K562 (cell line): ENCODE measurements around the gene ZDHHC14. TPM values are rescaled to one million over a fixed set of nuclear protein-coding genes. Genes with fewer than 3 reads are reported as not detected.

ENCODE experiments used
- ATAC-seq: fragments of 200-7000 bp; cut with Tn5 transposase; 3 replicates; pipeline ENCODE4 v1.9.1; 2020; ENCODE audit warnings: moderate library complexity
- BruUV-seq: library from RNA; stranded (reverse); fragments of 400-500 nt; replicated peaks from 2 replicates; lab custom pipeline; 2021; lab: Mats Ljungman, UMichigan
- CTCF ChIA-PET: fragments of 300-600 bp; formaldehyde crosslinking; extraction: SDS; loops from one replicate; lab custom pipeline; 2021; ENCODE audit warnings: low intra/inter-chr PET ratio; lab: Yijun Ruan, JAX
- POLR2A ChIA-PET: fragments of 300-600, 350-650 bp; sonication (Branson Sonifier 250); formaldehyde crosslinking; extraction: SDS; loops from one replicate; lab custom pipeline; 2021; ENCODE audit warnings: antibody characterized with exemption, inconsistent platforms; lab: Yijun Ruan, JAX
- DNase-seq, 4 experiments: peaks; one replicate each; pipeline versions ENCODE4 v3.0.0 to v3.0.0-alpha.2; 2011 to 2018; ENCODE audit warnings: low spot score in 3 of 4, mixed read lengths in 3 of 4; ENCODE audit errors: extremely low read depth in 1 of 4
- FAIRE-seq: peaks from 2 replicates; lab custom pipeline; 2011; peaks lifted over from hg19 to GRCh38; lab: Jason Lieb, UNC
- H2AFZ ChIP-seq: 2 replicates; pipeline ENCODE4 v1.6.0; 2011; ENCODE audit warnings: low read depth, low read length, control low read depth, inconsistent platforms
- H3K27ac ChIP-seq: fragments of 200-600 bp; 3 replicates; pipeline ENCODE4 v1.8.0; 2011; ENCODE audit warnings: low read depth, mild to moderate bottlenecking, control low read depth, inconsistent platforms, low read length, moderate library complexity, mixed read lengths; ENCODE audit errors: extremely low read depth
- H3K27me3 ChIP-seq, 2 experiments: fragments of 300-600 bp in 1 of 2; 2 replicates in 1 of 2; 3 replicates in 1 of 2; pipeline versions ENCODE4 v1.6.0 to v1.8.0; 2011; ENCODE audit warnings: inconsistent platforms in 2 of 2, low read length in 2 of 2, mild to moderate bottlenecking in 1 of 2, mixed read lengths in 1 of 2, moderate library complexity in 1 of 2; ENCODE audit not compliant: control insufficient read depth in 2 of 2, insufficient read depth in 2 of 2
- H3K36me3 ChIP-seq: fragments of 300-600 bp; 3 replicates; pipeline ENCODE4 v1.8.0; 2011; ENCODE audit warnings: mild to moderate bottlenecking, low read length, inconsistent platforms; ENCODE audit not compliant: control insufficient read depth, insufficient read depth
- H3K4me1 ChIP-seq, 2 experiments: fragments of 200-600 bp in 1 of 2; replicated peaks in 1 of 2; 2 replicates in 1 of 2; 3 replicates in 1 of 2; pipeline versions ENCODE4 v1.5.1 to v1.8.0; 2011; ENCODE audit warnings: inconsistent platforms in 2 of 2, low read length in 2 of 2, mild to moderate bottlenecking in 1 of 2, mixed read lengths in 1 of 2, moderate library complexity in 1 of 2; ENCODE audit not compliant: control insufficient read depth in 2 of 2, insufficient read depth in 2 of 2
- H3K4me2 ChIP-seq: 2 replicates; pipeline ENCODE4 v1.6.1; 2011; ENCODE audit warnings: low read length, control low read depth, inconsistent platforms, mixed read lengths; ENCODE audit not compliant: insufficient read depth
- H3K4me3 ChIP-seq: fragments of 200-600 bp; sonication (generic), shearing (Covaris generic); 2 replicates; pipeline ENCODE4 v1.5.1; 2016; ENCODE audit warnings: control low read depth, inconsistent platforms
- H3K79me2 ChIP-seq: fragments of 200-600 bp; 3 replicates; pipeline ENCODE4 v1.8.0; 2011; ENCODE audit warnings: low read length, inconsistent platforms; ENCODE audit not compliant: control insufficient read depth, insufficient read depth
- H3K9ac ChIP-seq, 2 experiments: 2 replicates each; pipeline versions ENCODE4 v1.6.0 to v1.6.1; 2011; ENCODE audit warnings: low read depth in 2 of 2, low read length in 2 of 2, control low read depth in 1 of 2, inconsistent platforms in 1 of 2, mild to moderate bottlenecking in 1 of 2, mixed read lengths in 1 of 2; ENCODE audit not compliant: insufficient read depth in 1 of 2
- H3K9me1 ChIP-seq: one replicate; pipeline ENCODE4 v1.6.0; 2011; ENCODE audit warnings: inconsistent platforms, mild to moderate bottlenecking, low read length, moderate library complexity; ENCODE audit not compliant: control insufficient read depth, insufficient read depth
- H3K9me3 ChIP-seq: replicated peaks from 2 replicates; pipeline ENCODE4 v1.5.1; 2011; ENCODE audit warnings: low read depth, low read length, inconsistent platforms; ENCODE audit not compliant: control insufficient read depth, insufficient read depth
- H4K20me1 ChIP-seq: replicated peaks from 2 replicates; pipeline ENCODE4 v1.6.1; 2011; ENCODE audit warnings: low read length, inconsistent platforms, mixed read lengths; ENCODE audit not compliant: control insufficient read depth, insufficient read depth
- CBFA2T3 ChIP-seq: fragments of 450-650 bp; IDR thresholded peaks from 2 replicates; pipeline ENCODE4 v1.6.1; 2017
- CBX3 ChIP-seq, 2 experiments: IDR thresholded peaks; 1 replicate in 1 of 2; 2 replicates in 1 of 2; pipeline ENCODE4 v1.6.1; 2012; ENCODE audit warnings: inconsistent platforms in 2 of 2, low read length in 2 of 2, borderline replicate concordance in 1 of 2, control low read depth in 1 of 2
- CXXC5 ChIP-seq: fragments of 250-450 bp; sonication (Bioruptor Pico); IDR thresholded peaks from 2 replicates; pipeline ENCODE4 v1.8.0; 2022; ENCODE audit warnings: inconsistent platforms, mild to moderate bottlenecking, moderate library complexity
- EHMT2 ChIP-seq: fragments of 450-650 bp; IDR thresholded peaks from 2 replicates; pipeline ENCODE4 v1.6.1; 2018; ENCODE audit warnings: antibody characterized with exemption
- GATA2 ChIP-seq: sonication (generic); formaldehyde crosslinking; IDR thresholded peaks from 2 replicates; pipeline ENCODE4 v1.4.0; 2020; ENCODE audit warnings: mild to moderate bottlenecking, missing genetic modification reagents
- GTF2F1 ChIP-seq: IDR thresholded peaks from 2 replicates; pipeline ENCODE4 v1.6.1; 2011; ENCODE audit warnings: low read depth, low read length, improper control_type of control experiment
- HDAC1 ChIP-seq, 2 experiments: fragments of 450-650 bp; IDR thresholded peaks; 2 replicates each; pipeline ENCODE4 v1.6.1; 2016 to 2017; ENCODE audit warnings: inconsistent platforms in 1 of 2, mild to moderate bottlenecking in 1 of 2, moderate library complexity in 1 of 2
- HMGN3 ChIP-seq: IDR thresholded peaks from 2 replicates; pipeline ENCODE4 v1.6.1; 2011; ENCODE audit warnings: borderline replicate concordance, low read depth, mild to moderate bottlenecking, mixed read lengths, low read length; ENCODE audit not compliant: insufficient read length; ENCODE audit errors: extremely low read depth
- NFIC ChIP-seq: fragments of 450-650 bp; IDR thresholded peaks from 2 replicates; pipeline ENCODE4 v1.6.1; 2017; ENCODE audit warnings: mild to moderate bottlenecking, inconsistent platforms
- NFYB ChIP-seq: IDR thresholded peaks from 2 replicates; pipeline ENCODE4 v1.6.1; 2011; ENCODE audit warnings: mild to moderate bottlenecking, moderate library complexity; ENCODE audit not compliant: insufficient read length; ENCODE audit errors: extremely low read depth
- PKNOX1 ChIP-seq: fragments of 450-650 bp; IDR thresholded peaks from 2 replicates; pipeline ENCODE4 v1.6.1; 2016
- SMC3 ChIP-seq: conservative IDR thresholded peaks from 2 replicates; pipeline ENCODE4 v1.6.1; 2011; ENCODE audit warnings: low read depth, low read length, improper control_type of control experiment; ENCODE audit not compliant: insufficient read depth
- TCF3 ChIP-seq: sonication (generic); formaldehyde crosslinking; IDR thresholded peaks from 2 replicates; pipeline ENCODE4 v1.4.0; 2020; ENCODE audit warnings: mild to moderate bottlenecking, missing genetic modification reagents
- YY1 ChIP-seq, 3 experiments: IDR thresholded peaks; 2 replicates each; pipeline ENCODE4 v1.6.1; 2011; ENCODE audit warnings: low read length in 2 of 3, mild to moderate bottlenecking in 2 of 3, moderate library complexity in 2 of 3, borderline replicate concordance in 1 of 3, control low read depth in 1 of 3, low read depth in 1 of 3; ENCODE audit not compliant: insufficient read depth in 3 of 3, insufficient replicate concordance in 2 of 3, control insufficient read depth in 1 of 3, insufficient read length in 1 of 3; ENCODE audit errors: extremely low read depth in 1 of 3
- ZNF217 ChIP-seq: sonication (generic); formaldehyde crosslinking; IDR thresholded peaks from 2 replicates; pipeline ENCODE4 v1.8.0; 2022; ENCODE audit warnings: mild to moderate bottlenecking, missing genetic modification reagents
- WGBS: fragments of 100-300 bp; shearing (Covaris generic); methylation state at CpG from one replicate; pipeline ENCODE4 v1.1.6; 2016; ENCODE audit warnings: low coverage, mixed read lengths; ENCODE audit not compliant: insufficient coverage; ENCODE audit errors: missing lambda C conversion rate; 5-methylcytosine and 5-hydroxymethylcytosine counted together
- in situ Hi-C: fragments of 300-500 bp; cut with MboI; formaldehyde crosslinking; loops from 4 replicates; pipeline ENCODE4 v1.15.0; 2018; ENCODE audit warnings: inconsistent platforms, mixed read lengths
- intact Hi-C: fragments of 100-400 bp; cut with micrococcal nuclease; formaldehyde crosslinking; loops from 2 replicates; pipeline ENCODE4 v1.14.2; 2022
- polyA plus RNA-seq, 8 experiments: library from polyadenylated mRNA; depleted of rRNA in 4 of 8; stranded (reverse) in 5 of 8; unstranded in 3 of 8; fragments of >200 nt; fragmentation: Nextera tagmentation in 2 of 8; fragmentation: Illumina TruSeq in 1 of 8; extraction: Ambion mirVana in 2 of 8; extraction: Trizol in 1 of 8; gene quantifications; 2 replicates each; pipeline versions ENCODE4 v1.2.1 to v1.2.3, GENCODE V29; 2011 to 2014; ENCODE audit warnings: inconsistent platforms in 1 of 8, missing spikeins in 1 of 8
- total RNA-seq, 7 experiments: library from RNA; depleted of rRNA in 6 of 7; stranded (reverse); fragments of >200 nt in 6 of 7; fragmentation: Illumina TruSeq in 2 of 7; extraction: Trizol in 2 of 7; gene quantifications; 2 replicates each; pipeline versions ENCODE4 v1.2.1 to v1.2.3, GENCODE V29; 2011 to 2021; ENCODE audit warnings: low replicate concordance in 1 of 7

ZDHHC14 gene
- total and polyA plus RNA-seq, 9 of the 15 experiments (the other 6 are each of a cell fraction or from before 2014, with no cell fraction given), result 0.92 to 23.1 (median 13.8) TPM

GRCh38 chr6:157333956-157334355, 47.0 kb upstream of the ZDHHC14 start:
- ChIA-PET CTCF (interaction anchor here (1.7 kb wide), 1 partner anchor 19 kb away, joined by 8 read pairs; no protein-coding TSS in a partner anchor), POLR2A (interaction anchor here (5.7 kb wide), 1 partner anchor 9 kb away, joined by 68 read pairs; the partner anchor contains the start of gene TMEM242)
- ATAC-seq (no peak), FAIRE-seq (no peak)
- no TSS peak for BruUV-seq
- Histone ChIP-seq H3K9me1 (no peaks in the 10 kb centered on the region), H3K9ac (no peak overlapping the region), H4K20me1 (no peaks in the 10 kb centered on the region), H2AFZ (no peak overlapping the region)
- no peak for TF ChIP-seq SMC3
- no peak for TF ChIP-seq NFYB
- TF ChIP-seq, all 486 proteins: peak for 0
- DNase-seq, result no peak
- Histone ChIP-seq H3K79me2 (no peaks in the 10 kb centered on the region), H3K4me2 (no peak overlapping the region), H3K27ac (no peak overlapping the region), H3K4me1 (peaks cover 0 to 3% of the 10 kb centered on the region in 2 experiments; a peak in 3 of 5 replicates), H3K9me3 (no peaks in the 10 kb centered on the region), H3K27me3 (no peaks in the 10 kb centered on the region), H3K4me3 (no peak overlapping the region), H3K36me3 (no peaks in the 10 kb centered on the region)
- intact Hi-C loops, result no loop called here
- 50% methylated on average over 3 of the region's 3 CpGs for WGBS
- in situ Hi-C loops, result no loop called here

GRCh38 chr6:157335829-157336228, 45.2 kb upstream of the ZDHHC14 start:
- ChIA-PET CTCF (interaction anchor here (1.2 kb wide), 1 partner anchor 21 kb away, joined by 3 read pairs; no protein-coding TSS in a partner anchor), POLR2A (interaction anchor here (0.6 to 5.7 kb wide), 2 partner anchors 11 to 649 kb away, joined by 3 to 68 read pairs; partner anchors contain the start of gene TMEM242)
- peak; percentile 62 to 80 (median 70) for DNase-seq
- 12% methylated on average over 6 of the region's 6 CpGs for WGBS
- Histone ChIP-seq H3K36me3 (no peaks in the 10 kb centered on the region), H3K9ac (no peak overlapping the region), H3K9me1 (no peaks in the 10 kb centered on the region), H3K79me2 (no peaks in the 10 kb centered on the region), H3K9me3 (no peaks in the 10 kb centered on the region), H3K4me1 (peaks cover 0 to 3% of the 10 kb centered on the region in 2 experiments; a peak in 3 of 5 replicates), H3K4me3 (no peak overlapping the region), H3K27me3 (no peaks in the 10 kb centered on the region; a peak in 1 of 5 replicates), H3K27ac (no peak overlapping the region; the same call in 2 of the 3 replicates), H4K20me1 (no peaks in the 10 kb centered on the region), H2AFZ (peak overlapping the region; percentile 85), H3K4me2 (peak overlapping the region; percentile 49)
- in situ Hi-C loops, result no loop called here
- FAIRE-seq, result peak; percentile 81
- peak; percentile 86 for ATAC-seq
- intact Hi-C loops, result loop anchor here (1.0 kb wide), 1 partner anchor 22 kb away; no protein-coding TSS in a partner anchor
- no TSS peak for BruUV-seq
- peak in 1 of 2 experiments; percentile 67; a peak in 1 of 3 replicates for TF ChIP-seq CBX3 (IDR thresholded peaks at IDR 0.05; ENCODE audit: borderline replicate concordance in 1 of 2, low read length in 2 of 2)
- TF ChIP-seq TCF3 (CRISPR knock-in tag), result peak; percentile 33; the same call in 1 of the 2 replicates
- TF ChIP-seq PKNOX1, result peak; percentile 69
- peak; percentile 24; the same call in 1 of the 2 replicates for TF ChIP-seq NFIC
- TF ChIP-seq GTF2F1, result no peak
- TF ChIP-seq CXXC5 (CRISPR knock-in tag), result no peak
- TF ChIP-seq CBFA2T3, result peak; percentile 70
- no peak for TF ChIP-seq ZNF217
- 0 out of 4 replicates have a peak, but pooled peaks of 1 of the 2 experiments have one; percentile 20 for TF ChIP-seq HDAC1 (IDR thresholded peaks at IDR 0.05)
- peak; percentile 36; the same call in 1 of the 2 replicates for TF ChIP-seq GATA2 (CRISPR knock-in tag)
- TF ChIP-seq HMGN3, result no peak
- TF ChIP-seq EHMT2, result peak; percentile 64
- peak in 2 of 3 experiments; percentile 29 to 88 for TF ChIP-seq YY1 (IDR thresholded peaks at IDR 0.05; ENCODE audit: borderline replicate concordance in 1 of 3, control insufficient read depth in 1 of 3, extremely low read depth in 1 of 3, insufficient read depth in 3 of 3, insufficient read length in 1 of 3, insufficient replicate concordance in 2 of 3, low read depth in 1 of 3, low read length in 2 of 3)
